ENCODE results near the gene ACOX1. TPM values are rescaled to one million over a fixed set of nuclear protein-coding genes. Genes with fewer than 3 reads are reported as not detected.
"Not testable (repeated sequence)": the region's sequence is repeated elsewhere in the genome, so short reads cannot be mapped to it uniquely, and the experiment has no call there.

ACOX1 gene
- total RNA-seq, 1 donor from 2014 or later: 36.1 TPM

GRCh38 chr17:75976175-75976848 is 2.7 kb downstream of the ACOX1 start:
- peaks cover 3% of the 10 kb centered on the region for H3K27me3 Mint-ChIP-seq (ENCODE audit: unreplicated experiment)
- no peak for TF ChIP-seq CTCF (IDR thresholded peaks at IDR 0.05; ENCODE audit: unreplicated experiment)
- H3K9me3 Mint-ChIP-seq (ENCODE audit: unreplicated experiment): no peaks in the 10 kb centered on the region
- H3K27ac Mint-ChIP-seq (ENCODE audit: unreplicated experiment): no peak overlapping the region
- peaks cover 6% of the 10 kb centered on the region for H3K36me3 Mint-ChIP-seq (ENCODE audit: low read depth, unreplicated experiment)
- peaks cover 37% of the 10 kb centered on the region for H3K4me1 Mint-ChIP-seq (ENCODE audit: unreplicated experiment)
- no peak for DNase-seq (ENCODE audit: low spot score)
- peak overlapping the region; percentile 29 for H3K4me3 Mint-ChIP-seq (ENCODE audit: unreplicated experiment)

GRCh38 chr17:75975757-75976174 is 3.2 kb downstream of the ACOX1 start:
- Mint-ChIP-seq H3K4me3 (ENCODE audit: unreplicated experiment) (no peak overlapping the region), H3K27ac (ENCODE audit: unreplicated experiment) (no peak overlapping the region), H3K27me3 (ENCODE audit: unreplicated experiment) (peaks cover 3% of the 10 kb centered on the region), H3K9me3 (ENCODE audit: unreplicated experiment) (no peaks in the 10 kb centered on the region), H3K4me1 (ENCODE audit: unreplicated experiment) (peaks cover 41% of the 10 kb centered on the region), H3K36me3 (ENCODE audit: low read depth, unreplicated experiment) (peaks cover 6% of the 10 kb centered on the region)
- DNase-seq (ENCODE audit: low spot score): no peak
- no peak for TF ChIP-seq CTCF (IDR thresholded peaks at IDR 0.05; ENCODE audit: unreplicated experiment)

- H3K27ac Mint-ChIP-seq (ENCODE audit: unreplicated experiment); H3K9me3 Mint-ChIP-seq (ENCODE audit: unreplicated experiment); DNase-seq (ENCODE audit: low spot score); H3K36me3 Mint-ChIP-seq (ENCODE audit: low read depth, unreplicated experiment); H3K27me3 Mint-ChIP-seq (ENCODE audit: unreplicated experiment); H3K4me3 Mint-ChIP-seq (ENCODE audit: unreplicated experiment): not testable (repeated sequence)
- H3K4me1 Mint-ChIP-seq (ENCODE audit: unreplicated experiment): peaks cover 45% of the 10 kb centered on the region
Observed at GRCh38 chr17:75975187-75975586, 3.8 kb downstream of the ACOX1 start.

GRCh38 chr17:75970626-75971025 is 8.3 kb downstream of the ACOX1 start:
- H3K4me3 Mint-ChIP-seq (ENCODE audit: unreplicated experiment): peak overlapping the region; percentile 23

DNA sequence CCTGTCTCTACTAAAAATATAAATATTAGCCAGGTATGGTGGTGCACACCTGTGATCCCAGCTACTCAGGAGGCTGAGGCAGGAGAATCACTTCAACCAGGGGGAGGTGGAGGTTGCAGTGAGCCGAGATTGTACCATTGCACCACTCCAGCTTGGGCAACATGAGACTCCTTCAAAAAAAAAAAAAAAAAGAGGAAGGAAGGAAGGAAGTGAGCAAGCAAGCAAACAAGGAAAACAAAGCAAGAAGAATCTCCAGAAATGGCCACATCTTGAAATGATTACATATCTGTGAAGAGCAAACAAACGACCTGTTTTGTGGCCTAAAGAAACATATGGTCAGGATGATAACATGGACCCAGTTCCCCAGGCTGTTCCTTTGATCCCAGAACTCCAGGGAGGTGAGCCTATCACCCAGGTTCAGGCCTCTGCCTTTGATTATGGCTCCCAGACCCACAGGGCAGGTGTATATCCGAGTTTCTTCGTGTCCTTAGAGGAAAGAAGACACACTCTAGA is 8.9 kb downstream of the ACOX1 start:
- H3K27me3 Mint-ChIP-seq (ENCODE audit: unreplicated experiment): peaks cover 3% of the 10 kb centered on the region
- no peaks in the 10 kb centered on the region for H3K9me3 Mint-ChIP-seq (ENCODE audit: unreplicated experiment)
- H3K27ac Mint-ChIP-seq (ENCODE audit: unreplicated experiment): peak overlapping the region; percentile 91
- H3K4me3 Mint-ChIP-seq (ENCODE audit: unreplicated experiment): peak overlapping the region; percentile 23
- H3K36me3 Mint-ChIP-seq (ENCODE audit: low read depth, unreplicated experiment): peaks cover 15% of the 10 kb centered on the region
- DNase-seq (ENCODE audit: low spot score): no peak
- peaks cover 35% of the 10 kb centered on the region for H3K4me1 Mint-ChIP-seq (ENCODE audit: unreplicated experiment)
- TF ChIP-seq CTCF (IDR thresholded peaks at IDR 0.05; ENCODE audit: unreplicated experiment): no peak

More at GRCh38 chr17:75970626-75971025, 8.3 kb downstream of the ACOX1 start:
- peaks cover 15% of the 10 kb centered on the region for H3K36me3 Mint-ChIP-seq (ENCODE audit: low read depth, unreplicated experiment)
- peaks cover 3% of the 10 kb centered on the region for H3K27me3 Mint-ChIP-seq (ENCODE audit: unreplicated experiment)
- peaks cover 35% of the 10 kb centered on the region for H3K4me1 Mint-ChIP-seq (ENCODE audit: unreplicated experiment)
- H3K27ac Mint-ChIP-seq (ENCODE audit: unreplicated experiment): peak overlapping the region; percentile 91
- no peak for DNase-seq (ENCODE audit: low spot score)
- H3K9me3 Mint-ChIP-seq (ENCODE audit: unreplicated experiment): no peaks in the 10 kb centered on the region
- TF ChIP-seq CTCF (IDR thresholded peaks at IDR 0.05; ENCODE audit: unreplicated experiment): no peak

DNA sequence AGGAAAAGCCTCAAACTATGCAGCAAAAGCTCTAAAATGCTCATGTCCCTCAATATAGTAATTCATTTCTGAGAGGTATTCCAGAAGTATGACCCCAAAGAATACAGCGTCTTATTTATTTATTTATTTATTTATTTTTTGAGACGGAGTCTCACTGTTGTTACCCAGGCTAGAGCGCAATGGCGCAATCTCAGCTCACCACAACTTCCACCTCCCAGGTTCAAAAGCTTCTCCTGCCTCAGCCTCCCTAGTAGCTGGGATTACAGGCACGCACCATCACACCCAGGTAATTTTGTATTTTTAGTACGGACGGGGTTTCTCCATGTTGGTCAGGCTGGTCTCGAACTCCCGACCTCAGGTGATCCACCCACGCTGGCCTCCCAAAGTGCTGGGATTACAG is 9.9 kb downstream of the ACOX1 start:
- Mint-ChIP-seq H3K4me1 (ENCODE audit: unreplicated experiment) (peaks cover 35% of the 10 kb centered on the region), H3K4me3 (ENCODE audit: unreplicated experiment) (peak overlapping the region; percentile 43), H3K27ac (ENCODE audit: unreplicated experiment) (peak overlapping the region; percentile 64), H3K36me3 (ENCODE audit: low read depth, unreplicated experiment) (peaks cover 15% of the 10 kb centered on the region)
- H3K9me3 Mint-ChIP-seq (ENCODE audit: unreplicated experiment); H3K27me3 Mint-ChIP-seq (ENCODE audit: unreplicated experiment); DNase-seq (ENCODE audit: low spot score): not testable (repeated sequence)

Data from endothelial cell (in vitro differentiated cells).